Spleen (tissue), 7 donors: ENCODE measurements around the gene ZNF438.

ENCODE experiments used
- POLR2A ChIP-seq, 3 donors: fragments of 450-650 bp; IDR thresholded peaks; one replicate each; pipeline ENCODE4 v1.5.1; 2017; ENCODE audit warnings: antibody characterized with exemption in 3 of 3, mild to moderate bottlenecking in 1 of 3
- POLR2AphosphoS5 ChIP-seq, 3 donors: sonication (generic); formaldehyde crosslinking; IDR thresholded peaks; one replicate each; pipeline ENCODE4 v1.5.1; 2017; ENCODE audit warnings: antibody characterized with exemption in 3 of 3
- TF ChIP-seq, protein P1 (sequence below), 11 experiments: fragments of 200-600 bp in 7 of 11; fragments of 450-650 bp in 4 of 11; sonication (generic) in 4 of 11; IDR thresholded peaks in 8 of 11; conservative IDR thresholded peaks in 3 of 11; 1 replicate in 7 of 11; 2 replicates in 4 of 11; pipeline versions ENCODE4 v1.4.0 to v1.8.0; 2016 to 2021; ENCODE audit warnings: antibody characterized with exemption in 11 of 11, inconsistent platforms in 4 of 11, mild to moderate bottlenecking in 1 of 11
- donor health status: DM: no; HTN: no; CAD: no; lungs with moderate emphysema.
- donor health status: DM: no; HTN: no; CAD: no.
- donor health status: DM: no; HTN: no; CAD: no.

DNA sequence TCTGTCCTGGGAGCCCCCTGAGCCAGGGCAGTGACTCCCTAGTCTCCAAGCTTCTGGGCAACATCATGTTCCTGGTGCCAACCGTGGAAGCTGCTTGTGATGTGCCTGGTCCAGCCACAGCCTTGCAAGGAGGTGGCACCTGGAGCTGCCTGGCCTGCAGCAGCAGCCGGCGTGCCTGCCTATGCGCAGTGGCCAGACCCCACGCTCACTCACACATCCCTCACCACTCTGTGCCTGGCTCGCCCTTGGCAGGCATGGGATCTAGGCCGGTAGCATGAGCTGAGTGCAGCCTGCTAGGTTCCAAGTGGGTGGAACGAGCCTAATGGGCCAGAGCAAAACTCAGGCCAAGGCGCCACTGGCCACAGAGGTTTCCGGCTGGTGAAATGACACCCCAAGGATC lies 184.0 kb downstream of the ZNF438 start:
- TF ChIP-seq, protein P1, sequence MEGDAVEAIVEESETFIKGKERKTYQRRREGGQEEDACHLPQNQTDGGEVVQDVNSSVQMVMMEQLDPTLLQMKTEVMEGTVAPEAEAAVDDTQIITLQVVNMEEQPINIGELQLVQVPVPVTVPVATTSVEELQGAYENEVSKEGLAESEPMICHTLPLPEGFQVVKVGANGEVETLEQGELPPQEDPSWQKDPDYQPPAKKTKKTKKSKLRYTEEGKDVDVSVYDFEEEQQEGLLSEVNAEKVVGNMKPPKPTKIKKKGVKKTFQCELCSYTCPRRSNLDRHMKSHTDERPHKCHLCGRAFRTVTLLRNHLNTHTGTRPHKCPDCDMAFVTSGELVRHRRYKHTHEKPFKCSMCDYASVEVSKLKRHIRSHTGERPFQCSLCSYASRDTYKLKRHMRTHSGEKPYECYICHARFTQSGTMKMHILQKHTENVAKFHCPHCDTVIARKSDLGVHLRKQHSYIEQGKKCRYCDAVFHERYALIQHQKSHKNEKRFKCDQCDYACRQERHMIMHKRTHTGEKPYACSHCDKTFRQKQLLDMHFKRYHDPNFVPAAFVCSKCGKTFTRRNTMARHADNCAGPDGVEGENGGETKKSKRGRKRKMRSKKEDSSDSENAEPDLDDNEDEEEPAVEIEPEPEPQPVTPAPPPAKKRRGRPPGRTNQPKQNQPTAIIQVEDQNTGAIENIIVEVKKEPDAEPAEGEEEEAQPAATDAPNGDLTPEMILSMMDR (IDR thresholded peaks at IDR 0.05 in 8 of 11, conservative IDR thresholded peaks at IDR 0.05 in 3 of 11), result no peak
- TF ChIP-seq POLR2AphosphoS5 (IDR thresholded peaks at IDR 0.05), result peak in 1 of 3 donors; percentile 39
- TF ChIP-seq POLR2A (IDR thresholded peaks at IDR 0.05), result no peak
